NCI-H2196 treated with DMSO at 0.1 percent for 48 hours (cell line): ENCODE results near the gene RNF26.

Source experiments
- DNase-seq: peaks from one replicate; lab custom pipeline; 2025; ENCODE audit not compliant: unreplicated experiment; lab: John Stamatoyannopoulos, UW

RNF26 gene

DNA sequence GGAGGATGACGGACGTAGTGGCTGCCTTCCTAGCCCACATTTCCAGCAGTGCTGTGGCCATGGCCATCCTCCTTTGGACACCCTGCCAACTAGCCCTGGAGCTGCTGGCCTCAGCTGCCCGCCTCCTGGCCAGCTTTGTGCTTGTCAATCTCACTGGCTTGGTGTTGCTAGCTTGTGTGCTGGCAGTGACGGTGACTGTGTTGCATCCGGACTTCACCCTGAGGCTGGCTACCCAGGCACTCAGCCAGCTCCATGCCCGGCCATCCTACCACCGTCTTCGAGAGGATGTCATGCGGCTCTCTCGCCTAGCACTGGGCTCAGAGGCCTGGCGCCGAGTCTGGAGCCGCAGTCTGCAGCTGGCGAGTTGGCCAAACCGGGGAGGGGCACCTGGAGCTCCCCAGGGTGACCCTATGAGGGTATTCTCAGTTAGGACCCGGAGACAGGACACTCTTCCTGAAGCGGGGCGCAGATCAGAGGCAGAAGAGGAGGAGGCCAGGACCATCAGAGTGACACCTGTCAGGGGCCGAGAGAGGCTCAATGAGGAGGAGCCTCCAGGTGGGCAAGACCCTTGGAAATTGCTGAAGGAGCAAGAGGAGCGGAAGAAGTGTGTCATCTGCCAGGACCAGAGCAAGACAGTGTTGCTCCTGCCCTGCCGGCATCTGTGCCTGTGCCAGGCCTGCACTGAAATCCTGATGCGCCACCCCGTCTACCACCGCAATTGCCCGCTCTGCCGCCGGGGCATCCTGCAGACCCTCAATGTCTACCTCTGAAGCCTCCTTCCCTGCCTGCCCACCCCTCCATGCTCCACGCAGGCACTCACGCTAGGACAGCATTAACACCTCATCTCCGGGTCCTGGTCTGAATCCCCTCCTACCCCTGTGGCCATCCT lies 1.6 kb downstream of the RNF26 start:
- DNase-seq: no peak

DNA sequence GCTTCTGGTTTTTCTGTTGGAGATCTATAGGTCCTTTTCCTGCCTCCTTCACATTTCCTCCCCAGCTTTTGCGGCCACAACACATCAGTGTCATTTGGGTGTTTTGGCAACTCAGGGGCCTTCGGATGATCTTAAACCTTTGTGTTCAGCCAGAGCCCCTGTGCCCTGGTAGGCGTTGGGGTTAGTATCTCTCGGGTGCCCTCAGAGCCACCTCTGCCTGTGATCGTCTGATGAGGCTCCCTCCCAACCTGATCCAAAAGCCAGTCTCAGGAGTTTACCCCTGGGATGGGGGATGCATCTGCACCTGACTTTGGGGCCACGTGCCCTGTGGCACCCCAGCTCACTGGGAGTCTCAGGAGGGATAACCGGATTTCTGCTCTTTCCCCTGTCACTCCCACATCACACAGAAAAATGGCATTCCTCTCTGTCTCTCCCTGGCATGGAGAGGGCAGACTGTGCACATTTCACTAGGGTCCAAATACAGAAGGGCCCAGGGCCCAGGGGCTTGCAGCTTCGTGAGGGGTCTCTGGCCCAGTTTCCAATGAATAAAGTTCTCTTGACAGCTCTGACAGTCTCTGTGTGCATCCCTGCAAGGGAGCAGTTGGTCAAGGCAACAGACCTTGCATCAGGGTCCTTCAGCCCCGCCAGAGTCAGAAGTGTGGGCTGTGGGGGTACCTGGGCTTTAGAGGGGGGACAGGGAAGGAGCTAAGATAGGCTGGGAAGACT lies 2.6 kb downstream of the RNF26 start:
- DNase-seq: no peak

DNA sequence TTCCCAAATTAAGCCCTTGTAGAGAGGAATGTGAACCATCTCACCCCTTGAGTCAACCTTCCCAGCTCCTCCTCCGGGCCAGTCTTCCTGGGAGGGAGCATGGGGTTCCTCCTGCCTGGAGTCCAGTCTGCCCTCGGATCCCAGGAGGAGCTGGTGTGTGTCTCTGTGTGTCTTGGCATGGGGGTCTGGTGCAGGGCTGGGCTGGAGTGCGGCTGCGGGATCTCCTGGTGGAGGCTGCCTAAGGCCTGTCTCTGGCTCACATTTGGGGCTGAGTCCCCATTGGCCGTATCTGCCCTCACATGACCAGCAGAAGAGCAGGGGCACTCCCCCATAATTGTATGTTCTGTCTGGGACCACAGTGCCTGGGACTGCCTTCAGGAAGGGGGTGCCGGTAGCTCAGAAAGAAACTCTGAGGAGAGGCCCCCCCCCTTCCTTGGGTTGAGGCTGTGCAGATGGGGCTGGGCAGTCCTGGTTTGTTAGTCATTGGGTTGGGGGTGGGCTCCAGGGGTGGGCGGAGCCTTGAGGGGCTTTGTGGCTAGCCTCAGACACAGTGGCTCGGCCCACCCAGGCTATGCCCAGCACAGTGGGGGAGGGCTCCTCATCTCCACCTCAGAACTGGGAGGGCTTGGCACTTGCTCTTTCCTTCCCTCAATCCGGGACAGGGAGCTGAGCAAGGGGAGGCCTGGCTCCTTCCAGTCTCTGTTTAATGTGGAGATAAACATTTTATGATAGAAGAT lies 3.4 kb downstream of the RNF26 start:
- DNase-seq: no peak

DNA sequence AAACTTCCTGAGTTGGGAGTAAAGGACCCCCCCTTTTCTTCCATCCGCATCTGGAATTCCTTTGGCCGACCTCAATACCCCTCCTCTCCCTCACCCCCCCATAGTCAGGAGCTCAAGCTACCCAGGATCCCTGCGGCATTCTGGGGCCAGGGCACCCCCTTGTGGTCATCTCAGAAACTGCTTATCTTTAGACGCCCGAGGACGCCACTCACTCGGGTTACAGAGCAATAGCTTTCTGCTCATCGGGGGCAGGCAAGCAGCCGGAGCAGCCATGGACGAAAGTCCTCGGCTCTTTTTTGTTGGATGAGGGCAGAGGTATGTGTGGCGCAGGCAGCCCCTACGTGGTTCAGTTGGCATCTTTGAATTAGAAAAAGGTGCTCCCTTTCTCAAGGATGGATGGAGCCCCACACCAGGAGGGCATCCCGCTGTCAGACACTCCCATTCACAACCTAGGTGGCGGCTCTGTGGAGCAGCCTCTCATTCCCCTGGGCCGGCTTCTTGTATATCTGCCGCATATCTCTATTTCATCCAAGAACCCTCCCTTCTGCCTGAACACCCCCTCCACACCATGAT lies 4.1 kb downstream of the RNF26 start:
- DNase-seq: peak; percentile 12

- DNase-seq: no peak
Observed at GRCh38 chr11:119338965-119339588, 4.8 kb downstream of the RNF26 start.

DNA sequence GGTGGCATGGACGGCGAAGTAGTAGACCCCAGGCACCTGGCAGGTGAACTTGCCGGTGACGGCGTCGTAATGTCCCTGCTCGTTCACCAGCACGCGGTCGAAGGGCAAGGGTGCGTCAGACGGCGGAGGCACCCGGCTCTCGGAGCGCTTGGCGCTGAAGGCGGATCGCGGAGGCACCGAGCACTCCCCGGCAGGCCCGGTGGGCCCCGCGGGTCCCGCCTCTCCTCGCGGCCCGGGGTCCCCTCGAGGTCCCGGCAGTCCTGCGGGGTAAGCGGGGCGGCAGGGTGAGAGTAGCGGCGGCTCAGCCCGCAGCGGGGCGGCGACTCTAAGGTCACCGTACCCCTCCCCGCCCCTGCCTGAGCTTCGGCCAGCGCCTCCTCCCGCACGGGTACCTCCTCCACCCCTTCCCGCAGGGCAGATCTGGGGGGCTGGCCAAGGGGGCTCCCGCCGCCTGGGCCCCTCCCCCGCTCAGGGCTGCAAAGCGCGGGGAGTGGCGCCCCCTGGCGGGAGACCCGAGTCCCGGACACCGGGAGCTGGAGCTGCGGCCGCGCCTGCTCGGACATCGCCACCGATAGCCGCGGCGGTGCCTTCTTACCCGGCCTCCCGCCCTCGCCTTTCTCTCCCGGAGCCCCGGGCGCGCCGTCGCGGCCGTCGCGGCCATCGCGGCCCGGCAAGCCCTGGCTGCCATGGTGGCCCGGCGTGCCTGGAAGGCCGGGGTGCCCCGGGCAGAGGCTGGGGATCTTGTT lies 5.4 kb downstream of the RNF26 start:
- DNase-seq: no peak

GRCh38 chr11:119340335-119341221 lies 6.3 kb downstream of the RNF26 start, which contains the start of gene C1QTNF5:
TSS of gene C1QTNF5 (minus strand) at chr11:119340883. CDS start at chr11:119340397, 486 bp downstream.
- DNase-seq: no peak

- DNase-seq: no peak
Observed at GRCh38 chr11:119341222-119342022, 7.1 kb downstream of the RNF26 start.

- DNase-seq: no peak
Observed at GRCh38 chr11:119342023-119342300, 7.6 kb downstream of the RNF26 start.

DNA sequence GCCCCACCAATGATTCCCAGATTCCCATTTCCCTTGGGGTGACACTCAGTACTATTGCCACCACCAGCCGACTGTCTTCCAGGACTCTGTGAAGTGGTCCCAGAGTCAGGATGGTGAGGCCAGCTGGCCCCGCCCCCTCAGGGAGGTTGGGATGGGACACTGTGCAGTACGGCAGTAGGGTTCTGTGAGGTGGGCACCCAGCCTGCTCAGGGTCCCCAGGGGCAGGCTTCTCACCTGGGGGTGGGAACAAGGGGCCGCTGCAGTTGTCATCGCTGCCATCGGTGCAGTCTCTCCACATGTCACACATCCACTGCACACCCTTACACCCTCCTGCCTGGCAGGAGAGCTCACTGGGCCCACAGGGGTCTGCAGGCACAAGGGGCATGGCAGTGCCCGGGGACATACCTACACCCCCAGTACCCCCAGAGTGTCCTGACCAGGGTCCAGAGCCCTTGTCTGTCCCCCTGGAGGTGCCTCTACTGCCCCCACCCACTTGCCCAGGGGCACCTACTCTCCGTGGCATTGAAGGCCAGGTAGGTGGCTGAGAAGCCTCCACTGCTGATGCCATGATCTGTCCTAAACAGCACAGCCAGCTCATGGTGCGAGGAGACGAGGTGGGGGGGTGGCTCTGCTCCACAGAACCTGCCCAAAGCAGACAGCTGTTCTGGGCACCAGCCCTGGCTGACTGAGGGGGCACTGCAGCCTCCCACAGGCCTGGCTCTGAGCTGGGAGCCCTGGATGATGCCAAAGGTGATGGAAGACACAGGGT lies 8.2 kb downstream of the RNF26 start:
- DNase-seq: no peak

DNA sequence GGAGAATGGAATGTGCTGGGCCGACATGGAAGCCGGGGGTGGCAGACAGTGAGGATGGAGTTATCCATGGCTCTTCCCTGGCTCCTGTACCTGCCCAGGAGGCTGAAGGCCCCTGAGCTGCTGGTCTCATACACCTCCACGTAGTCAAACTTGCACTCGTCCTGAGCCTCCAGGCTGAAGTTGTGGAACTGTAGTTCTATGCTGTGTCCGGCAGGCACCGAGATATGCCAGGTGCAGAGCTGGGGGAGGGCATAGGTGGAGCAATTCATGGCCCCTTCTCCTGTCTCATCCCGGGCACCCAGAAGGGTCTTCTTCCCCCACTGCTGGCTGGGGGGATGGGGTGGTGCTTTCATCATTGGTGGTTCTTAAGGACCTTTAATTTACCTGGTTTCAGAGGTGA lies 9.4 kb downstream of the RNF26 start:
- DNase-seq: no peak

DNA sequence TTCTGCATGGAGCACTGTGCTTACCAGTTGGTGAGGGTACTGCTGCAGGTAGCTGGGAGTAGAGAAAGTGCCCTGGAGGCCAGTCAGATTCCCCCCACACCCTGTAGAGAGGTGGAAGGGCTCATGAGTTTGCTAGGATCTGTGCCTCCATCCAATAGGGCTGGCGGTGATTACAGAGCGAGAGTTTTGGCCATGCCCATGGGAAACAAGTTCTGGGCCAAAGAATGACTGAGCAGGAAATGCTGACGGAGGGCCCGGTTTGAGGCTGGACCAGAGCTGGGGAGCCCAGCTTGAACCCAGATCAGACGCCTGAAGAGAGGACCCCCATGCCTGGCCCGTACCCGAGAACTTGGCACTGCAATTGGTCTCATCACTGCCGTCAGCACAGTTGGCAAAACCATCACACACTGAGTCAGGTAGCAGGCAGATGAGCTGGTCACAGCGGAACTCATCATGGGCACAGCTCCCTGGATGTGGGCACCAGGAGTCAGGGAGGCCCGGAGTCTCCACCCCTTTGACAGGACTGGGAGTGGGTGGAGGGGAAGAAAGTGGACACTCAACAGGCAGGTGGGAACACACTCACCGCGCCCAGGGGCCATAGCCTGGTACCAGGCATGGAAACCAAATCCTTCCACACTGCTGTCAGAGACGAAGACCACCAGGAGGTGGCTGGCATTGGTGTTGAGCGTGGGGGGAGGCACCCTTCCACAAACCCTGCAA lies 10.1 kb downstream of the RNF26 start:
- no peak for DNase-seq

DNA sequence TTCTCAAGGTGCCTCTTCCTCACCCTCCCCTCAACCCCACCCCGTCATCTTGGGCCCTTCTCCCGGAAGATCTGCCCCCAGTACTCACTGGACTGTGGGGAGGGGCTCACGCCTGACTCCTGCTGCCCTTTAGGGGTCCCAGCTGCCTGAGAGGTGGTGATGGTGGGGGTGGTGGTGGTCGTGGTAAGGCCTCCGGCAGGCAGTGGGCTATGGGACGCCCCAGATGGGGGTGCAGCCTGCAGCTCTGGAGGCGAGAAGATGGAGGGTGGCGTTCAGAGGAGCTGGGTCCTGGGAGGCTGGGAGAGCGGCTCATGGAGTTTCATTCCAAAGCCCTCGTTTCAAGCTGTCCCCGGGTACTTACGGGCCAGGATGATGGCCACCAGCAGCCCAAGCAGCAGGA lies 11.4 kb downstream of the RNF26 start:
- no peak for DNase-seq

GRCh38 chr11:119346605-119347004 lies 12.3 kb downstream of the RNF26 start, which contains the start of gene MFRP:
TSS of gene MFRP (minus strand) at chr11:119346705. CDS start at chr11:119346513, 192 bp downstream.
- no peak for DNase-seq

GRCh38 chr11:119347242-119347641 lies 12.9 kb downstream of the RNF26 start:
- DNase-seq: no peak

DNA sequence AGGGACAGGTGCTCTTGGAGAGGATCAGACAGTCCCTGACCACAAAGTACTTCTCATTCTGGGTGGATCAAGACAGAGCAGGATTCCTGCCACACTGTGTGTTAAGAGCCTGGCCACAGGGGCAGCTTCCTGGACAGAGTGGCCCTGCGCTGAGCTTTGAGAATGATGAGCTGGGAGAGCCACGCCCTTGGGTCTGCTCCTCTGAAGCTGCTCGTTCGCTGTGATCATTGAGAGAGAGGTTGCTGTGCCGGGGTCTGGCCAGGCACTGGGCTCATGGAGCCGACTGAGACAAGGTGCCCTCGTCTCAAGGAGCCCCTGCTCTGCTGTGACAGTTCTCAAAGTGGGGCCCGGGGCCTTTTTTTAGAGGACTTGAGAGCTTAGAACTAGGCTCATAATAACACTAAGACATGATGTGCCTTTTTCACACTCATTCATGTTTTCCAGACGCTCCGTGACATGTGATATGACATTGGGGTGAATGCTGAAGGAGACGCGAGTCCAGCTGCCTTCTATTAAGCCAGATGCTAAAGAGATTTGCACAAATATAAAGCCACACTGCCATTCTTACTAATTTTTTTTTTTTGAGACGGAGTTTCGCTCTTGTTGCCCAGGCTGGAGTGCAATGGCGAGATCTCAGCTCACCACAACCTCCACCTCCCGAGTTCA lies 13.7 kb downstream of the RNF26 start:
- DNase-seq: no peak
